Measurements from ENCODE around the gene PTPRU.

GRCh38 chr1:29254346-29254745, 18.0 kb downstream of the PTPRU start:
- no peak for TF ChIP-seq SP1 (IDR thresholded peaks at IDR 0.05)
- no peak for TF ChIP-seq PKNOX1 (IDR thresholded peaks at IDR 0.05)
- no peak for TF ChIP-seq FOXA1 (IDR thresholded peaks at IDR 0.05)
- no peak for TF ChIP-seq FOXM1 (IDR thresholded peaks at IDR 0.05; ENCODE audit: borderline replicate concordance)
- TF ChIP-seq ELF4 (IDR thresholded peaks at IDR 0.05): no peak
- TF ChIP-seq SUZ12 (IDR thresholded peaks at IDR 0.05): no peak
- TF ChIP-seq FOXK2 (IDR thresholded peaks at IDR 0.05): no peak
- no peak for TF ChIP-seq NFRKB (IDR thresholded peaks at IDR 0.05)
- no peak for TF ChIP-seq ZNF384 (IDR thresholded peaks at IDR 0.05)
- no peak for TF ChIP-seq ARNT (IDR thresholded peaks at IDR 0.05)

Data from HEK293T (cell line).